ENCODE results near the gene PITPNC1.
"Not testable (repeated sequence)": the region's sequence is repeated elsewhere in the genome, so short reads cannot be mapped to it uniquely, and the experiment has no call there.

Gene PITPNC1

DNA sequence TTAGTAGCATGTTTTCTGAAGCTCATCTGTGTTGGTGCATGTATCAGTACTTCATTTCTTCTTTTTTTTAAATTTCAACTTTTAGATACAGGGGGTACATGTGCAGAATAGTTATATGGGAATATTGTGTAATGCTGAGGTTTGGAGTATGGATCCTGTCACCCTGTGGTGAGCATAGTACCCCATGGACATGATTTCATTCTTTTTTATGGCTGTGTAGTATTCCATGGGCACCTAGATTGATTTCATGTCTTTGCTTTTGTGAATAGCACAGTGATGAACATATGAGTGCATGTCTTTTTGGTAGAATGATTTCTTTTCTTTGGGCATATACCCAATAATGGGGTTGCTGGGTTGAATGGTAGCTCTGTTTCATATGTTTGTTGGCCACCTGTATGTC, 285.6 kb downstream of the PITPNC1 start:
- no peak for DNase-seq

DNA sequence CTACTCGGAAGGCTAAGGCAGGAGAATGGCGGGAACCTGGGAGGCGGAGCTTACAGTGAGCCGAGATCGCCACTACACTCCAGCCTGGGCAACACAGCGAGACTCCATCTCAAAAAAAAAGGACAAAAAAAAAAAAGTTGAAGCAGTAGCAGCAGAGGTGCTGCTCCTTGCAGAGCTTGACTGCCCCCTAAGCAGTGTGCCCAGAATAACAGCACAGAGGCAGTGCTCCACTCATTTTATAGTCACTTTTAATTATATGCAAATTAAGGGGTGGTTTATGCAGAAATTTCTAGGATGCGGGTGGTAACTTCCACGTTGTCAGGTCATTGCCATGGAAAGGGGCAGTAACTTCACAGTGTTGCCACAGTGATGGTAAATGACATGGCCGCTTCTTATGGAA, 286.4 kb downstream of the PITPNC1 start:
- no peak for DNase-seq

DNA sequence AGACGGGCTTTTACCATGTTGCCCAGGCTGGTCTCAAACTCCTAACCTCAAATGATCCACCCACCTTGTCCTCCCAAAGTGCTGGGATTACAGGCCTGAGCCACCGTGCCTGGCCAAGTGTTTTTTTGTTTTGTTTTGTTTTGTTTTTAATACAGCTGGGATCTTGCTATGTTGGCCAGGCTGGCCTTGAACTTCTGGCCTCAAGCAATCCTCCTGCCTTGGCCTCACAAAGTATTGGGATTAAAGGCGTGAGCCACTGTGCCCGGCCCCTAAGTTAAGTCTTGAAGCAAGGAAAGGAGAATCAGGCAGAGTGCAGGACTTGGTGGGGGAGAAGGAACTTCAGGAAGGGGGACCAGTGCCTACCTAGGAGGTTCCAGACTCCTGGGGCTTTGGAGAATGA, 288.9 kb downstream of the PITPNC1 start:
- no peak for DNase-seq

DNA sequence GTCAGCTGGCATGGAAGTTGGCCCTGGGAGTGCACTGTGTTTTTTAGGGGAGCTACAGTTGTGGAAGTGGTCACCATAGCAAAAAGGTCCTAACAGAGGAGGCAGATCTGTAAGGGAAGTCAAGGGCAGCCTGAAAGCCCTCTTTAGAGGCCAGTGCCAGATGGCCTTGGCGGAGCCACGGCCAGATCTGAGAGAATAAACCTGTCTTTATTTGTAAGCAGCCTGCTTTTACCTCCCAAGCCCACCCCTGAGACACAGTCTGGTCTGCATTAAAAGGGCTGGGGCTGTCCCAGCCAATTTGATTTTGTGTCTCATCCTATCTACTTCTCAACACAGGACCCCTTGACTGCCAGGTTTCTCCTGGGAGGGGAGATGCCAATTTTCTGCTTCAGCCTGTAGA, 289.6 kb downstream of the PITPNC1 start:
- DNase-seq: no peak

DNA sequence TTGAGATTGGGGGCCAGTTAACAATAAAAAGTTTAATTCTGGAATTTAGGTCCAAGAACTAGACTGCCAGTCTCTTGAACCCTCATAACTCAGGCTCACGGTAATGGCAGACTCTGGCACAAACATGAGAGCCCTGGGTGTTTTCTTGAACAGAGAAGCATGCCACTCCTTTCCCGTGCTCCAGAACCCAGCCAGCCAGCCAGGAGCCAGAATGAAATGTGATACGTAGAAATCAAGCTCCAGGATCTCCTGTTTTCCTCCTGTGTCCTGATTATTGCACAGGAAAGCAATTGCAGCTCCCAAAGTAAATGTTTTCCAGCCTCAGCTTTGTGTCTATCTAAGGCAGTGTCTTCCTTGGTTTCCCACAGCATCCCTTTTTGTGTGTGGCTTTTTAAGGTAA, 294.4 kb downstream of the PITPNC1 start:
- no peak for DNase-seq

DNA sequence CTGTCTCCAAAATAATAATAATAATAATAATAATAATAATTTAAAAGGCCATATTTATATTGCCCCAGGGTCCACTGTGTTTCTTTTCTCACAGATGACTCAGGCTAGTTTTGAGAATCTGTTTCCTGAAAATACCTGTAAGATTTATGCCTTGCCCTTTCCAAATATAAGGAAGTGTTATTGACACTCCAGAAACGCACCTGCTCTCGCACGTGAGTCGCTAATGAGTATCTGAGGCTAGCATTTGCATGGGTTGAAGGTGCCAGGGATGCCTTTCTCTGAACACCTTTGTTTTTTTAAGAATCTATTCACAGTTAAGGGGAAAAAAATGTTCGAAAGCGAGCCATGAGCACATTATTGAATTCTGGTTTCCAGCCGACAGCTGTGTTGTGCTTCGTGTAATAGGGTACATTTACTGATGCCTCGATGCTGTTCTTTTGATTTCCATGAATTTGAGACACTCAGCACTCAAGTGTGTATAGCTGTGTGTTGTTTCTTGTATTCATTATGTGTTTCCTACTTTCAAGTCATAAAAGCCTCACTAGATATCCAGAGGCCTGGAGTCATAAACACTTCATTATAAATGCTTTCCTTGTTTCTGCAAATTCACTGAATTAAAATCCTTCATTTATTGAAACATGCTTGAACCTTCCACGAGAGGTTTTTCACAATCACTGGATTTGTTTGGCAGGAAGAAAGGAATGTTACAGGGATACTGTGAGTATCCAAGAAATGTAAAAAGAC, 295.7 kb downstream of the PITPNC1 start:
- DNase-seq: no peak

DNA sequence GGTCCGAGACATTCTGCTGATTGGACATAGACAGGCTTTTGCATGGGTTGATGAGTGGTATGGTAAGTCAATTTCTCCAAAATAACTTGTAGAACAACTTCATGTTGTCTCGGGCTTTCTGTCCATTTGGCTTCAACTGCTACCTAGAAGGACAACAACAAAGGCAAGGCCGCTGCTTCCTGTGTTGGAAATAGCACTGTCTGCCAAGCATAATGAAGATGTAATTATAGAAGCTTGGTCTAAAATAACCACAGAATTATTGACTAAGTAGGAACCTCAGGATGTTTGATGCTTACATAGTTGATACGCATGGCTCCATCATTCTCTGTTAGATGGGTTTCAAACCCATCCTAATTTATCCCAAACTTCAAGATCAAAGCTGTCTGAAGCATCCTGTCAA, 298.4 kb downstream of the PITPNC1 start:
- no peak for DNase-seq

DNA sequence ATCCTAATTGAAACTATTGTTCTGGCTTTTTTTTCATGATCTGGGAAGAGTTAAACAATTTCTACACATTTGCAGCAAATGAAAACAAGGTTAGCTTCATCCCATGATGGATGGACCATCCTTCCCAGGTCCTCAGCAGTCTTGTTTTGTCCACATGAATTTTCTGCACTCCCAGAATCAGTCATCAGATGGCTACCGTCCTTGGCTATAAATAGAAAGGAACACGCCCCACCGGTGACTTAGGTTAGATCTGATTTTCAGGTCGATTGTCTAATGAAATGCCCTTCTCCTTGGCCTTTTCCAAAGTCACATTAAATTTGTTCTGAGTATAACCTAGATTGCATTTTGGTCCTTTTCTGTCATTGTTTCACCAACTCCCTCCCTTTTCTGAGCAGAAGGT, 299.2 kb downstream of the PITPNC1 start:
- no peak for DNase-seq

DNA sequence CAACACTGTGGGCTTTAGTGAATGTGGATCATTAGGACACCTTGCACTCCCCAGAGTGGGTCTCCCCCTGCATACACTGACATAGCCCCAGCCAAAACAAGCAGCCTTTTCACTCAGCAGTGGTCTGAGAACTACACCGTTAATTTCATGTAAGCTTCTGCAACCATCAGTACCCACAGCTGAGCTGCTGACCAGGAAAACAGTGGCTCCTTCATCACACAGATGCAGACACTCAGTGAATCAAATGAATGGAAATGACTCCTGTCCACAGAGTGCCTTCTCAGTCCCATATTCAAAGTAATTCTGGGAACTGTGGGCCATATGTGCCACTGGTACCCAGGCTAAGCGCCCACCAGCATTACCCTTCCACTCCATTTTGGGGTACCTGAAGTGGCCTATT, 301.3 kb downstream of the PITPNC1 start:
- no peak for DNase-seq

DNA sequence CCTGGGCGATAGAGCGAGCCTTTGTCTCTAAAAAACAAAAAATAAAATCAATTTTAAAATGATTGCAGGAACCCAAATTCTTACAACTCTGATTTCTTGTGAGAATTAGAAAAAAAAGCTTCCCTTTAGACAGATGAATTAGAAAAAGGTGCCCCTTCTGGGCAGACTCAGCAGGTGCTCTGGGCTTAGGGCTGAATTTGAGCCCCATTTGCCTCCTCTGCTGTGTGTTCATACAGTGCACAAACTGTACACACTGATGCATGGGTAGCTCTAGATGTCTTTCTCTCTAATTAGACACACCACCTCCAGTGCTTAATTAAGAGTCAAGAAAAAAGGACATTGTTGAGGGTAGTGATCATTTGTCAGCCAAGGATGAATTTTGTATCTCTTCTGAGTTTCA, 302.1 kb downstream of the PITPNC1 start:
- no peak for DNase-seq

DNA sequence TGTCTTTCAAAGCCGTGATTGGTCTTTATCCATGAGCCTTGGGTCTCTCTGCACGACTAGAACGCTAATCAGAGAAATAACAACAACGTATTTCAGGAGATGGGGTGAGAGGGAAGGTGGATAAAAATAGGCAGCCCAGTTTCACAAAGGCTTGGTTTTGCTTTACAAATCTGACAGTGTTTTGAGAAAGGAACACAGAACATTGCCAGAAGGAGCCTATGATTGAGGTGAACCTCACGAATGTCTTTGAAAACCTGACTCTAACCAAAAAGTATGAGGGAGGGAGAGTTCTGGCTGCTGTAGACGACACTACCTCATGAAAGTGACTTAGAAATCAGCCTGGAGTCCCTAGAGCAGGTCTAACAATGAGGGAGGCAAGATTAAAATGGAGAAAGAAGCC, 302.6 kb downstream of the PITPNC1 start:
- DNase-seq: no peak

DNA sequence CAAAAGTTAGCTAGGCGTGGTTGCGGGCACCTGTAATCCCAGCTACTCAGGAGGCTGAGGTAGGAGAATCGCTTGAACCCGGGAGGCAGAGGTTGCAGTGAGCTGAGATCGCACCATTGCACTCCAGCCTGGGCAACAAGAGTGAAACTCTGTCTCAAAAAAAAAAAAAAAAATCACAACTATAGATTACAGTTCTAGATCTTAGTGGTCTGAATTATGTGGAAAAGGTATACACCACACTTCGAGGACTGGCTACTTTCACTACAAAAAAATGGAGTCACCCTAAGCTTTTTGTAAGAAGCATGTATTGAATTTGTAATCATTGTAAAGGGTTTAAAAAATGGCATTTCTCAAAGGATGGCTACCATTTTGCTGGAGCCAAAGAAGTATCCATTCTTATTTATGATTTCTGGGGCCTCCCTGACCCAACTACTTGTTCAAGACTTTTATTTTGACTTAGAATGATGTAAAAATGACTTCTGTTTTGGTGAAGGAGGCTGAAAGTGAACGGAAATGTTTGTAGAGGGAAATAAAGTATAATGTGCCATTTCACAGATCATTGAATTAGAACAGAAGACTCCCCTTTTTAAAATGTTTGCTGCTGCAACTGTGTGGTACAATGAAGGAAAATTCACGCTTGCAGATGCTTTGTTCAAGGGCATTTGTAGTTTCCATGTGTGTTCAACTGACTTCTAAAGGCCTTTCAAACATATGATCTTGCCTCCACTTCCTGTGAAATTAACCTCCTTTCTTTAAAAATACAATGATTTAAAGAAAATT, 303.6 kb downstream of the PITPNC1 start:
- DNase-seq: no peak

DNA sequence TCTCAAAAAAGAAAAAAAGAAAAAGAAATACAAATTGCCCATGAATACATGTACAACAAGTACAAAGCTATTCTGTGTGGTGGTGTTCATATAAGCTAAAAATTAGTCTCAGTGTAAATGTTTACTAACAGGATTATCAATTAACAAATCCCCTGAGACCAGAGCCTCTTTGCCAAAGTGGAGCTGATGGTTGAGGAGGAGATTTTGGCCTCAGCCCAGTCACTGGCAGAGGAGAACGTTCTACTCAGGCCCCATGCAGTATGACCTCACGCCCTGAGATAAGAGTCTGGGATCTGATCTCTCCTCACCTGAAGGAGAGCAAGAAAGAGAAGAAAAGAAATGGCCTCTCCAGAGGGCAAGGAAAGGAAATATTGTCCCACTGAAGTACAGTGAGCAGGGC, 305.1 kb downstream of the PITPNC1 start:
- no peak for DNase-seq

DNA sequence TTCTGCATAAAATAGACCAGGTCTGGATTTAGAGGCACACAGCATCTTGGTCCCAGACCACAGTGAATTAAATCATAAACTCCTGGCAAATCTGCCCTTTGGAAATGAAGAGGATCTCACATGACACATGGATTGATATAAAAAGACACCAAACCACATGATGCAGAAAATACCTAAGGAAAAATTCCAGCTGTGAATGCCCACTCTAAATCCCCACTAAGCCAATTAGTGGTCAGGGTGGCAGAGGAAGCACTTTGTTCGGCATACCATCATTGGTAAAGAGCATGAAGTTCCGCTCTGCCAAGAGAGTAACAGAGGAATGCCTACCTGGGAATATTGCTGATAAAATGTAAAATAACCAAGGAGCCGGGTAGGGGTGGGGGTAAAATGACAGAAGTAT, 308.3 kb downstream of the PITPNC1 start:
- no peak for DNase-seq

DNA sequence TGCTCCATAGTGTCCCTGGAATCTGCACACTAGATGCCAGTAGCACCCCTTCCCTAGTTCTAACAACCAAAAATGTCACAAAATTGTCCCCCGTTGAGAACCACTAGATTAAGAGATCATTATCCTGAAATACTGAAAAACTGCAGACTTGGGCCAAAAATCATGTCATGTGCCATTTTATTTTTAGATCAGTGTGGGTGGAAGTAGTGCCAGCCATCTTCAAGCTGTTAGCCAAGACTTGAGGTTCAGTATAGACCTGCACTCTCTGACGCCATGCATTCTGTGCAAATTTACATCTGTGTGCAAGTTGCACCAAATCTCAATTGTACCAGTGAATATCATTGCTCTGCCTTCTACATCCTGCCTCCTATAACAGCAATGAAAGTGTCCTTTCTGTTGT, 309.2 kb downstream of the PITPNC1 start:
- DNase-seq: no peak

DNA sequence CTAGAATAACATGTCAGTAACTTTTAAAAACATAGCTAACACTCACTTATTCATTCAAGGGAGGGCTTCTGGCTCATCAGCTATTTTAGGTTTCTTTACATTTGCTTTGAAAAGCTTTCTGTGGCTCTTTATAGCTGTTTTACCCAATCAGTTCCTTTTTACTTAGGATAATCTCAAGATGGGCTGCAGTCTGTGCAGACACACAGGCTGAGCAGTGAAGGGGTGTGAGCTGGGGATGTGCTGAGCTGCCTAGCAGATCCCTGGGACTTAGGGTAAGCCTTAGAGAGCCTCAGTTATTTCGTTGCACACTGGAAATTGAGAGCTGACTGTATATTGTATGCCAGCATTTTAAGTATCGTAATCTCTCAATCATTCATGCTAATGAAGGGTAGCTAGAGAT, 310.4 kb downstream of the PITPNC1 start:
- DNase-seq: no peak

DNA sequence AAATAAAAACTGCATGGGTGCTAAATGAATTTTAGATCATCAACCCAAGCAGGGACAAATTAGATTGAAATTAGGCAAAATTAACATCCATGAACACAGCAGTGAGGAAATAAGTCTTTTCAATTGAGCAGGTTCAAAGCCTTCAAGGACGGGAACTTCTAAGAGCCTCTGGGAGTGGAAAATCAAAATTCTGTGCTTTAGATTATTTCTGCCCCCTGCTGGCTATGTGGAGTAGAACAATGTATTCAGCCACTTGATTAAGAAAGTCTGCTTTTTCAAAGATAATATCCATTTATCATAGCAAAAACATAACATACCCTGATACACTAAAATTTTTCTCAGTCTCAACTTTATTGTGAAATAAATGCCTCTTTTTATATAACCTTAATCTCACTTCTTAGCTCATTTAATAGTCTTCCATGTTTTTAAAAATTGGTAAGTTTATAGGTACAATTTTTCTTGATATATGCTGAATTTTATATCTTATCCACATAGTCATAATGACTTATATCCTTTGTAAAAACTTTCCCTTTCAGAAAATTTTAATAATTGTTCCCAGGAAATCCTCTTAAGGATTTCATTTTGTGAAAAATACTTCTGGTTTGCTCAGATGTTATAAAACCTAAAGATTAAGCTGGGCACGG, 312.6 kb downstream of the PITPNC1 start:
- peak; percentile 77 for DNase-seq

DNA sequence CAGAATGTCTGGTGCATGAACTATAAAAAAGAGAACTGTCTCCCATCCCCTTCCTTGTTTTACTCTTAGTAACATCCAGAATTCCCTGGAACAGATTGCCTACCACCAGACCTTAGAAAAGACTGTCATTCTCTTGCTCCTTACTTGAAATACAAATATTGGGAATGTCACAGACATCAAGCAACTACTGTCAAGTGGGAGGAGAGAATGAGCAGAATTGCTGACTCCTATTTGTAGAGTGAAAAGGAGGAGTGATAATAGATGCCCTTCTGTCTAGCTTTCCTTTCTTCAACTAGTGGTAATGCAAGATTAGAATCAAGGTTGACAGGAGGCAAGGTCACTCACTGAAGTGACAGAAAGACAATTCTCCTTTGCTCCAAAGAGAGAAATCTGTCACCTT, 316.7 kb downstream of the PITPNC1 start:
- DNase-seq: no peak

DNA sequence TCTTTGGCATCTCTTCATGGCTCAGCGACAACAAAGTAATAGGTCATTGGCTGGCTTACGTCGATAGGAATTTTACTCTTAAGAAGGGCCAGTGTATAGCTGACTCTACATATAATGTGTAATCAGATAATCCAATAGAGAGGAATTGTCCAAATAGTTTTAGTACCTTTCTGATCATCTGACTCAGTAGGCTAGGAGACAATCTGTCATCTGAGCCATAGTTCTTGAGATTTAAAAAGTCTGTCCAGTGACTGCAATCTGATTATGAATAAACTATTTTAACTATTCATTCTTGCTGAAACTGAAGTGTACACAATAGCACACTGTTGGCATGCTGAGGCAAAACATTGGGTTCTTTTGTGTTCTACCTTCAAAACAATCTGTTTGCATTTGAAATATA, 319.3 kb downstream of the PITPNC1 start:
- DNase-seq: no peak

DNA sequence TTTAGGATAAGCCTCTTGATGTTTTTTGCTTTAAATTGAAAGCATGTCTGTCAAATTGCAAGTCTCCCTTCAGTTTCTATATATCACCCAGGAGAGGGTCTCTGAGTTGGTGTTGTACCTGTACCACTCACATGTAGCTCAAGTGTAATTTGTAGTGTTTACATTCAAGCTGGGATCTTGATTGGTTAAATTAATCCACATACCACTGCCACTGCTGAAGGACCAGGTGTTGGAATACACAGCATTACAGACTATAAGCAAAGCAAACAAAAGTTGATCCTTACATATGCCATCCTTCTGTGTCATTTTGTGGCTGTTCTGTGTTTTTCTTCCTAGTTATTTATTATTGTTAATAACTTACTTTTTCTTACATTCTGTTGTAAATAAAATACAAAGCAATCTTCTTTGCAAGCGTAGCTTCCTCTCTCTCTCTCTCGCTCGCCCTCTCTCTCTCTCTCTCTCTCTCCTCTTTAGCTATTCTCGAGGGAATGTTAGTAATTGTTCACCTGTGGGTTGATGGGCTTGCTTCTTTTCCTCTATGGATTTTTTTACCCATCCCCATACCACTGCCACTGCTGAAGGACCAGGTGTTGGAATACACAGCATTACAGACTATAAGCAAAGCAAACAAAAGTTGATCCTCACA, 319.9 kb downstream of the PITPNC1 start:
- no peak for DNase-seq

DNA sequence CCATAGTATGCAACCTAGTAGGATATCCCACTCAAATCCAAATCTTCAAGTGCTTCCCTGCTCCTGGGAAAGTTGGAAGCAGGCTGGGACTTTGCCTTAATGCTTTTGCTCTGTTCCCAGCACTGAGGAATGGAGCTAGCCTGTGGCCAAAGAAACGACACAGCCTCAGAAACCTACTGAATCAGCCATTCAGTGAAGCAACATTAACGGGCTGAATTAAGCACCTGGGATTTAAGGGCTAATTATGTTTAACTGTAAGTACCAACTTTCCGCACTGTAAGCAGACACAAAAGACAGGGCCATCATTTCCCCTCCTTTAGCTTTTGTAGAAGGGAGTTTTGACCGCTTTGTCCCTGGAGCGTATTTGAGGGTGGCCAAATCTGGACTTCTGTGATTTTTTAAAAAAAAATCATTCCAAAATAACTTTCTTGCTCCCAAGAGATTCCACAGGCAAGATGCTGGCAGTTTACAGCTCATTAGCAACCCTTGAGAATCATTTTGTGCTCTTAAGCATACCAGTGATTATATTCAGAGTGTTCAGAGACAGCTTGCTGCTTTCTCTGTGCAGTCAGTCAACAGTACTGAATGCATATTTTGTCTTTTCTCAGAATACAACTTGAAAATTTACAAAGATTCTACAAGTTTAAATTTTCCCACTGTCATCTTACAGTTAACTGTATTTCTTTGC, 323.1 kb downstream of the PITPNC1 start:
- no peak for DNase-seq

DNA sequence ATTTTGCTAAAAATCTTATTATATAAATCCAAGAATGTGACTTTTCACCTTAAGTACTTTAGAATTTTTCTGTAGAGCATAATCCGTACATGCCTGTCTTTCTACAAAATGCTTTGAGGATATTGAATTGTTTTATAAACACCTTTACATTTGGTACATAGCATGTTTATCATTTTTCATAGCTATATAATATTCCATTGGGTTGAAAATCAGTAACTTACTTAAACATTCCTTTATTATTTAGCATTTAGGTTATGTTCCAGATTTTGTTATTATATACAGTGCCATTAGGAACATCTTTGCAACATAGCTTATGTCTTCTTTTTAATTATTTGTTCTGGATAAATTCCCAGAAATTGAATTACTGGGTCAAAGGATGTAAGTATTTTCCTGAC, 323.6 kb downstream of the PITPNC1 start:
- DNase-seq: no peak

DNA sequence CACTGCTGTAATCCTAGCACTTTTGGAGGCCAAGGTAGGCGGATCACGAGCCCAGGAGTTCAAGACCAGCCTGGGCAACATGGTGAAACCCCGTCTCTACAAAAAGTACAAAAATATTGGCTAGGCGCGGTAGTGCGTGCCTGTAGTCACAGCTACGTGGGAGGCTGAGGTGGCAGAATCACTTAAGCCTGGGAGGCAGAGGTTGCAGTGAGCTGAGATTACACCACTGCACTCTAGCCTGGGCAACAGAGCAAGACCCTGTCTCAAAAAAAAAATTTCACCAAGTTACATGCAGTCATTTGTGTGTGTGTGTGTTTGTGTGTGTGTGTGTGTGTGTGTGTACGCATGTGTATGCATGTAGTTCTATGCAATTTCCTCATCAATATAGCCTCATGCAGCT, 325.8 kb downstream of the PITPNC1 start:
- not testable (repeated sequence) for DNase-seq
